ENCODE results near the gene VEGFB.

GRCh38 chr11:64241241-64241490, 6.8 kb downstream of the VEGFB start:
- no peak for TF ChIP-seq POLR2A (IDR thresholded peaks at IDR 0.05)
- TF ChIP-seq CTCF (IDR thresholded peaks at IDR 0.05), result no peak
